ENCODE measurements around the gene ETV7.

DNA sequence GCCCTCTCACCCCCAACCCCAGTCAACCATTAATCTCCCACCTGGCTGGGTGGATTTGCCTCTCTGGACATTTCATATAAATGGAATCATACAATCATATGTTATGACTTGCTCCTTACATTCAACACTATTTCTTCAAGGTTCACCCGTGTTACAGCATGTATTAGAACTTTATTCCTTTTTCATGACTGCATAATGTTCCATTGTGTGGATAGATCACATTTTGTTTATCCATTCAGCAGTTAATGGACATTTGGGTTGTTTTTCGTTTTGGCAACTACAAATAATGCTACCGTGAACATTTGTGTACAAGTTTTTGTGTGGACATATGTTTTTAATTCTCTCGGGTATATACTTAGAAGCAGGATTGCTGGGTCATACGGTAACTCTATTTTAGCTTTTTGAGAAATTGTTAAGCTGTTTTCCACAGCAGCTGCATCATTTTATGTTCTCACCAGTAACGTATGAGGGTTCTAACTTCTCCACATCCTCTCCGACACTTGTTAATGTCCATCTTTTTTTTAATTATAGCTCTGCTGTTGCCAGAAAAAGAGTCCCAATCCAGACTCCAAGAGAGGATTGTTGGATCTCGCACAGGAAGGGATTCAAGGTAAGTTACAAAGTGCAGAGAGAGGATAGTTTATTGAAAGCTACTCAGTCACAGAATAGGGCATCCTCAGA lies 34.9 kb downstream of the ETV7 start:
- TF ChIP-seq POLR2AphosphoS5 (IDR thresholded peaks at IDR 0.05): no peak
- TF ChIP-seq, protein P1, sequence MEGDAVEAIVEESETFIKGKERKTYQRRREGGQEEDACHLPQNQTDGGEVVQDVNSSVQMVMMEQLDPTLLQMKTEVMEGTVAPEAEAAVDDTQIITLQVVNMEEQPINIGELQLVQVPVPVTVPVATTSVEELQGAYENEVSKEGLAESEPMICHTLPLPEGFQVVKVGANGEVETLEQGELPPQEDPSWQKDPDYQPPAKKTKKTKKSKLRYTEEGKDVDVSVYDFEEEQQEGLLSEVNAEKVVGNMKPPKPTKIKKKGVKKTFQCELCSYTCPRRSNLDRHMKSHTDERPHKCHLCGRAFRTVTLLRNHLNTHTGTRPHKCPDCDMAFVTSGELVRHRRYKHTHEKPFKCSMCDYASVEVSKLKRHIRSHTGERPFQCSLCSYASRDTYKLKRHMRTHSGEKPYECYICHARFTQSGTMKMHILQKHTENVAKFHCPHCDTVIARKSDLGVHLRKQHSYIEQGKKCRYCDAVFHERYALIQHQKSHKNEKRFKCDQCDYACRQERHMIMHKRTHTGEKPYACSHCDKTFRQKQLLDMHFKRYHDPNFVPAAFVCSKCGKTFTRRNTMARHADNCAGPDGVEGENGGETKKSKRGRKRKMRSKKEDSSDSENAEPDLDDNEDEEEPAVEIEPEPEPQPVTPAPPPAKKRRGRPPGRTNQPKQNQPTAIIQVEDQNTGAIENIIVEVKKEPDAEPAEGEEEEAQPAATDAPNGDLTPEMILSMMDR (IDR thresholded peaks at IDR 0.05): no peak

All from sigmoid colon (tissue), 4 donors.